Activated T-helper 17 cell treated with anti-CD3 and anti-CD28 coated beads, Interleukin-2, amount 50 U/mL, for 72 hours (primary cell): ENCODE data around the gene CLIP1. TPM values are rescaled to one million over a fixed set of nuclear protein-coding genes. Genes with fewer than 3 reads are reported as not detected.
"Not testable (repeated sequence)": the region's sequence is repeated elsewhere in the genome, so short reads cannot be mapped to it uniquely, and the experiment has no call there.

Experiments used
- ATAC-seq: fragments of 150-1000 bp; cut with Tn5 transposase; replicated peaks from 2 replicates; pipeline ENCODE4 v1.10.0; 2021; ENCODE audit warnings: mild to moderate bottlenecking, moderate library complexity
- H3K27ac Mint-ChIP-seq: one replicate; pipeline ENCODE4 v1.8.0; 2022; ENCODE audit warnings: mixed read lengths
- H3K27me3 Mint-ChIP-seq: one replicate; pipeline ENCODE4 v1.8.0; 2022; ENCODE audit warnings: mixed read lengths
- H3K36me3 Mint-ChIP-seq: one replicate; pipeline ENCODE4 v1.8.0; 2022; ENCODE audit warnings: low read depth, mild to moderate bottlenecking, mixed read lengths
- H3K4me1 Mint-ChIP-seq: one replicate; pipeline ENCODE4 v1.8.0; 2022; ENCODE audit warnings: mixed read lengths
- H3K4me3 Mint-ChIP-seq: one replicate; pipeline ENCODE4 v1.8.0; 2022; ENCODE audit warnings: mild to moderate bottlenecking, mixed read lengths
- H3K9me3 Mint-ChIP-seq: one replicate; pipeline ENCODE4 v1.8.0; 2022; ENCODE audit warnings: mixed read lengths
- total RNA-seq, 2 donors: library from RNA; stranded (reverse); gene quantifications; one replicate each; pipeline ENCODE4 v1.2.3, GENCODE V29; 2022

The CLIP1 gene
- total RNA-seq, 2 donors from 2014 or later = 61.0 to 86.1 TPM

DNA sequence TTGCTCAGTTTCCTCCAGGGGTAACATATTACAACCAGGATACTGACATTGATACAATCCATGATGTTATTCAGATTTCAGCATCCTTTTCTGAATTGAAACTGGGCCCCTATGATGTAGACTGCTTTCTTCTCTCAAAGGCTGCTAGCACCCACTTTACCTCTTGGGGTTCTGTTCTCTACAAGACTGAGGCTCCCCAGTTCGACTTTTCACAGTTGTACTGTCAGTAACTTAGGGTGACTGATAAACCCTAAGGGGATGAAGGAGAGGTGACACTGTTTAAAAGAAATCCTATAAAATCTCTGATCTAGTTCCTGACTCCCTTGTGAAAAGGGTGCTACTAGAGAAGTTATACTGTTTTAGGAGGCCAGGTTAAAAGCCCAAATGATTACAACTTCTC lies 157.0 kb downstream of the CLIP1 start:
- H3K4me1 Mint-ChIP-seq = peaks cover 5% of the 10 kb centered on the region
- peak; percentile 4 for ATAC-seq
- H3K36me3 Mint-ChIP-seq = peaks cover 47% of the 10 kb centered on the region
- H3K27ac Mint-ChIP-seq = peak overlapping the region; percentile 100
- peak overlapping the region; percentile 96 for H3K4me3 Mint-ChIP-seq
- H3K27me3 Mint-ChIP-seq = no peaks in the 10 kb centered on the region
- no peaks in the 10 kb centered on the region for H3K9me3 Mint-ChIP-seq

DNA sequence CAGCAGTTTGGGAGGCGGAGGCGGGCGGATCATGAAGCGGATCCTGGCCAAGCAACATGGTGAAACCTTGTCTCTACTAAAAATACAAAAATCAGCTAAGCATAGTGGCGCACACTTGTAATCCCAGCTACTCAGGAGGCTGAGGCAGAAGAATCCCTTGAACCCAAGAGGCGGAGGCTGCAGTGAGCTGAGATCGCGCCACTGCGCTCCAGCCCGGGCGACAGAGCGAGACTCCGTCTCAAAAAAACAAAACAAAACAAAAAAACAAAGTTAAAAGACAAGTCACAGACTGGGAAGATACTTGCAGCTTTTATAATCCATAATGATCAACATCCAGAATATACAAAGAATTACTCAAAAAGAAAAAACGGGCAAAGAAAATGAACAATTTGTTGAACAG lies 161.7 kb downstream of the CLIP1 start:
- not testable (repeated sequence) for H3K4me3 Mint-ChIP-seq, H3K27me3 Mint-ChIP-seq, ATAC-seq, H3K9me3 Mint-ChIP-seq, H3K27ac Mint-ChIP-seq
- Mint-ChIP-seq H3K36me3 (peaks cover 80% of the 10 kb centered on the region), H3K4me1 (peaks cover 11% of the 10 kb centered on the region)

DNA sequence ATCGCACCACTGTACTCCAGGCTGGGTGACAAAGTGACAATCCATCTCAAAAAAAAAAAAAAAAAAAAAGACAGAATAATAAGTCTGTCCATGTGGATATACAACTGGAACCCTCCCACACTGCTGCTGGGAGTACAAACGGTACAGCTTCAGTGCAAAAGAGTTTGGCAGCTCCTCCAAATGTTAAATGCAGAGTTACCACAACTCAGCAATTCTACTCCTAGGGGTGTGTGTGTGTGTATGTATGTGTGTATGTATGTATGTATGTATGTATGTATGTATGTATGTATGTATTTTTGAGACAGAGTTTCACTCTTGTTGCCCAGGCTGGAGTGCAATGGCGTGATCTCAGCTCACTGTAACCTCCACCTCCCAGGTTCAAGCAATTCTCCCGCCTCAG lies 163.5 kb downstream of the CLIP1 start:
- ATAC-seq = peak; percentile 5
- H3K4me3 Mint-ChIP-seq, H3K27ac Mint-ChIP-seq, H3K9me3 Mint-ChIP-seq, H3K27me3 Mint-ChIP-seq: not testable (repeated sequence)
- Mint-ChIP-seq H3K4me1 (peaks cover 11% of the 10 kb centered on the region), H3K36me3 (peaks cover 91% of the 10 kb centered on the region)

DNA sequence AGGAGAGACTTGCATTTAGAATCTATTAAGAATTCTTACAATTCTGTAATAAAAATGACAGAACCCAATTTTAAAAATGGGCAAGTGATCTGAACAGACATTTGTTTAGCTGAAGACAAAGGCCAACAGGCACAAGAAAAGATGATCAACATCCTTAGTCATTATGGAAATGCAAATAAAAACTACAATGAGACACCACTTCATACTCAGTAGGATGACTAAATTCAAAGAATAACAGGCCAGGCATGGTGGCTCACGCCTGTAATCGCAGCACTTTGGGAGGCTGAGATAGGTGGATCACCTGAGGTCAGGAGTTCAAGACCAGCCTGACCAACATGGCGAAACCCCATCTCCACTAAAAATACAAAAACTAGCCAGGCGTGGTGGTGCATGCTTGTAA lies 164.0 kb downstream of the CLIP1 start:
- peak; percentile 65 for ATAC-seq
- Mint-ChIP-seq H3K4me1 (peaks cover 11% of the 10 kb centered on the region), H3K27ac (peak overlapping the region; percentile 80), H3K36me3 (peaks cover 90% of the 10 kb centered on the region), H3K4me3 (peak overlapping the region; percentile 10)
- not testable (repeated sequence) for H3K9me3 Mint-ChIP-seq, H3K27me3 Mint-ChIP-seq

DNA sequence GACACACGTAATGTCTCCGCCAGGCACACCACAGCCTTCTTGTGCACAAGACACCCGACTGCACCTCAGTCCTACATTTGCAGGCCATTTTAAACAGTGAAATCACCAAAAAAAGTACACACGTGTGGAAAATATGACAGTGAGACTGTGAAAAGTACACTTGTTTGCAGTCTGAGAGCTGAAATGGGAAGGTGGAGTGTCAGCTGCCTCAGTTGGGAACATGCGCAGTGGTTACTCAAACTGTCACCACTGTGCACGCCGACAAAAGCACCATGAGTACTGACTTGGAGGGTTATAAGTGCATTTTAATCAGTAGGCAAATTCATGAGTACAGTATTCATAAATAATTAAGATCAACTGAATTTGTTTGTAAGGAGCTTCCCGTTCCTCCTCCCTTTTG lies 171.9 kb downstream of the CLIP1 start:
- ATAC-seq = no peak
- peaks cover 54% of the 10 kb centered on the region for H3K36me3 Mint-ChIP-seq
- peaks cover 4% of the 10 kb centered on the region for H3K4me1 Mint-ChIP-seq
- no peak overlapping the region for H3K27ac Mint-ChIP-seq
- no peaks in the 10 kb centered on the region for H3K9me3 Mint-ChIP-seq
- no peak overlapping the region for H3K4me3 Mint-ChIP-seq
- no peaks in the 10 kb centered on the region for H3K27me3 Mint-ChIP-seq

DNA sequence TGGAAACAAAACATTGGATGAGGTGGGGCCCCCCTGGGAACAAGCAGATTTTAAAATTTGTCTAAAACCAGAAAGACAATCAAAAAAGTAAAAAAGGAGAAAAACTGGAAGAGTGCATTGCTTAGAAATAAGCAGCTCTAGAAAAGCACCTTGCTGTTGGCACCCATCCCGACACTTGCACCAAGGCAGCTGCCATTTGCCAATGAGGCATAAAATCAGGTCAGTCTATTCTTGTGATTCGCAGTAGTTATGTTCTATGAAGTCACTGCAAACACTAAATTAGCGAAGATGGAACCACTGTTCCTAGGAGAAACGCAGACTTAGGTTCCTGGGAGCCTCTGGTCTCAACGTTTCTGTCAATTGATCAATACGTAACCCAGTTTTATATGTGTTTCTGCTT lies 172.4 kb downstream of the CLIP1 start:
- no peaks in the 10 kb centered on the region for H3K9me3 Mint-ChIP-seq
- no peak overlapping the region for H3K27ac Mint-ChIP-seq
- peaks cover 50% of the 10 kb centered on the region for H3K36me3 Mint-ChIP-seq
- H3K4me1 Mint-ChIP-seq = peaks cover 5% of the 10 kb centered on the region
- no peak for ATAC-seq
- no peak overlapping the region for H3K4me3 Mint-ChIP-seq
- H3K27me3 Mint-ChIP-seq = no peaks in the 10 kb centered on the region

DNA sequence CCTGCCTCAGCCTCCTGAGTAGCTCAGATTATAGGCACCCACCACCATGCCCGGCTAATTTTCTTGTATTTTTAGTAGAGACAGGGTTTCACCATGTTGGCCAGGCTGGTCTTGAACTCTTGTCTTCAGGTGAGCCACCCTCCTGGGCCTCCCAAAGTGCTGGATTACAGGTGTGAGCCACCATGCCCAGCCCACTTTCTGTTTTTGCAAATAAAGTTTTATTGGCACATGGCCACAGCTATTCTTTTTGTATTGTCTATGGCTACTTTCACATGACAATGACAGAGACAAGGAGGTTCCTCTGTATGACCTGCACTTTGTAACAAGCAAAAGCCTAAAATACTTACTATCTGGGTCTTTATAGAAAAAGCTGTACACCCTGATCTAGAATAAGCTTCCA lies 176.9 kb downstream of the CLIP1 start:
- Mint-ChIP-seq H3K4me1 (peaks cover 20% of the 10 kb centered on the region), H3K9me3 (no peaks in the 10 kb centered on the region), H3K27me3 (no peaks in the 10 kb centered on the region), H3K36me3 (peaks cover 60% of the 10 kb centered on the region), H3K27ac (peak overlapping the region; percentile 86), H3K4me3 (peak overlapping the region; percentile 91)
- ATAC-seq = no peak

DNA sequence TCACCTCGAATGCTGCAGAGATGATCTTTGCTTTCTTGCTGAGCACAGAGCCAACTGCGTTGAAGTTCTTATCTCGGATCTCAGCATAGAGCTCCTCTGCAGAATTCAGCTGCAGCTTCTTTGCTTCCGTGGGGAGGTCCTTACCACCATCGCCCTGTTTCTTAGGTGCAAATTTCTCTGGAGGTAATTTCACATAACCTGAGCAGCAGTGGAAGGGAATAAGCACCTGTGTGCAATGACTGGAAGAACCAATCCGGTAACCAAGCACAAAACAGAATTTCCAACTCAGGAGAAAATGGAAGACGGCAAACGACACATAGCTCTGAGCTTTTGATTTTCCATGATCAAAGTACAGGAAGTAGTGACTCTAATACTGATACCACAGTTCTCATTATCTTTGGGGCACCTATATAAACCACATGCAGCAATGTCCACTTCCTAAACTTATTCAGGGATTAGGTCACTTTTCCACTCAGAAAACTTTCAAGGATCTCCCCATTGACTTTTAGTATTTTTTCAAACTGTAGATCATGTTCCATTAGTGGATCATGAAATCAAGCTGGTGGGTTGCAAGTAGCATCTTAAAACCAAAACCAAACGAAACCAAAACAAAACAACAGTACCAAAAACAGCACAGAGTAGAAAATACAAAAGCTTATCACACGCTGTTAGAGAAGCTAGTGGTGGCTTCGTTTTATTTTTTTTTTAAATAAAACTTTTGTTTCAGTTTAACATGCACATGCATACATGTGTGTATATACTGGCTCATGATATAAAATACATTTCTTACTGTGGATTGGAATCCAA lies 177.7 kb downstream of the CLIP1 start:
- peak overlapping the region; percentile 91 for H3K4me3 Mint-ChIP-seq
- peak overlapping the region; percentile 86 for H3K27ac Mint-ChIP-seq
- H3K4me1 Mint-ChIP-seq = peaks cover 20% of the 10 kb centered on the region
- H3K9me3 Mint-ChIP-seq = no peaks in the 10 kb centered on the region
- H3K27me3 Mint-ChIP-seq = no peaks in the 10 kb centered on the region
- peak; percentile 91 for ATAC-seq
- H3K36me3 Mint-ChIP-seq = peaks cover 60% of the 10 kb centered on the region

DNA sequence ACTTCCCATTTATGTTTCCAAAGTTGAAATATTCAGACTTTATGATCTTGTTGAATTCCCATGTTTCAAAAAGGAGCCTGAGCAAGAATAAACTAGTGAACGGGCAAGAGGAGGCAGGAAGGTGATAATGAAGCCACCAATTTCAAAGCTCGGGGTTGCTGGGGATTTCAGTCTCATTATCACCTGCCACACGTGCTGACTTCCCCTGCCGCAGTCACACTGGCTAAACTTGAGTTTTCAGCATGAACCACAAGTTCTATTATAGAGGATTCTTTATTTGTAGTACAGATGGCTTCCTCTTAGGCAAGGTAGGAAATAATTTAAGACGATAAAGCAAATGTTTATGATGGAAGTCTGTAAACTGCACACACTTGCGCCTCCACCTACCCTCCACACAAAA lies 178.5 kb downstream of the CLIP1 start:
- peak; percentile 42 for ATAC-seq
- peak overlapping the region; percentile 91 for H3K4me3 Mint-ChIP-seq
- H3K27me3 Mint-ChIP-seq = no peaks in the 10 kb centered on the region

DNA sequence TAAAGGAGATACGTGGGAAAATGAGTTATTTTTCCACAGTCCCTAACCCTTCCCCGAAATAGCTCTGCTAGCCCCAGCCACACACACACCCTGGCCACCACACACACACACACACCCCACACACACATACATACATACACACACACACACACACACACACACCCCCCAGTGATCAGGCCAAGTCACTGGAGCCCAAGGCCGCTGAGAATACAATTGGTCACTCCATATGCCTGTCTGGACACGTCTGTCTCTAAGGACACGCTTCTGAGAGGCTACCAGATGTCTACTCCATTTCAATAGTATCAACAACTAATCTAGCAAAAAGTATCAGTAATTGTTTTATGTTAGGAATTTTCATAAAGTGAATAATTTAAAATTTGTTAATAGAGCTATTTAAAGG lies 183.6 kb downstream of the CLIP1 start:
- H3K27me3 Mint-ChIP-seq = no peaks in the 10 kb centered on the region
- H3K4me1 Mint-ChIP-seq = peaks cover 3% of the 10 kb centered on the region
- peaks cover 80% of the 10 kb centered on the region for H3K36me3 Mint-ChIP-seq
- no peak overlapping the region for H3K4me3 Mint-ChIP-seq
- no peak overlapping the region for H3K27ac Mint-ChIP-seq
- no peaks in the 10 kb centered on the region for H3K9me3 Mint-ChIP-seq
- no peak for ATAC-seq

More for the DNA sequence above, 178.5 kb downstream of the CLIP1 start:
- Mint-ChIP-seq H3K4me1 (peaks cover 20% of the 10 kb centered on the region), H3K36me3 (peaks cover 60% of the 10 kb centered on the region), H3K9me3 (no peaks in the 10 kb centered on the region), H3K27ac (peak overlapping the region; percentile 86)

DNA sequence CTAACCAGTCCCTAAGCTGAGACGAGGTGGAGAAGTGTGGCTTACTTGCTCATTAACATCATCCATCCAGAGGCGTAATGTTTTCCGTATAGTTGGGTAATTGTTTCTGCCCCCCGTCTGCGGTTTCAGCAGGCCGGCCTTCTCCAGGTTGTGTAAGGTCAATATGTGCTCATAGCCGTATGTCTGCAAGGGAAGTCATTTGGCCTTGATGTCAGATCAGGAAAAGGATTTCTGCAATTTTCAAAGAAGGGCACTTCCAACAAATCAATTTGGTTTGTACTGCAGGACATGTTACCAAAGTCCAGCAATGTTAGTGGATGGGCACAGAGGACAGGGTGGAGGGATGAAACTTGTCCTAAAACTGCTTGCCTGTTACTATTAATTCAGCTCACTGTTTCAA lies 186.7 kb downstream of the CLIP1 start:
- no peak for ATAC-seq
- peak overlapping the region; percentile 17 for H3K27ac Mint-ChIP-seq
- no peaks in the 10 kb centered on the region for H3K9me3 Mint-ChIP-seq
- H3K36me3 Mint-ChIP-seq = peaks cover 88% of the 10 kb centered on the region
- H3K4me3 Mint-ChIP-seq = no peak overlapping the region
- no peaks in the 10 kb centered on the region for H3K4me1 Mint-ChIP-seq
- H3K27me3 Mint-ChIP-seq = no peaks in the 10 kb centered on the region

DNA sequence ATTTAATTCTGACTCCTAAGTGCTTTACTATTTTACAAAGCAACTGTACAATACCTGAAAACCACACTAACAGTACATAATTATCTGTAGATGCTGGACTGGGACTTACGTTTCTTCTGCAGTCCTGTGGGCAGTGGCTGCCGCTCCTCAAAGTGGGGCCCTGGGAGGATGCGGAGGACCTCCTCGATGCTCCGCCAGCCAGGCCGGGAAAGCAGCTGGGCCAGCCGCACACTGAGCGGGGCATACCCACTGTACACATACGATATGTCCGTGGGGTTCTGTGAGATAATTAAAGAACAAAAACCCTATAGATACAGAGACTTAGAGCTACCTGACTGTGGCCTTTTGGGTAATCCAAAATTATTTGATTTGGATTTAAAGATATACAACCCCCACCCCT lies 189.8 kb downstream of the CLIP1 start:
- no peak for ATAC-seq
- Mint-ChIP-seq H3K27ac (no peak overlapping the region), H3K9me3 (no peaks in the 10 kb centered on the region), H3K4me1 (peaks cover 4% of the 10 kb centered on the region), H3K4me3 (no peak overlapping the region), H3K36me3 (peaks cover 75% of the 10 kb centered on the region), H3K27me3 (no peaks in the 10 kb centered on the region)

DNA sequence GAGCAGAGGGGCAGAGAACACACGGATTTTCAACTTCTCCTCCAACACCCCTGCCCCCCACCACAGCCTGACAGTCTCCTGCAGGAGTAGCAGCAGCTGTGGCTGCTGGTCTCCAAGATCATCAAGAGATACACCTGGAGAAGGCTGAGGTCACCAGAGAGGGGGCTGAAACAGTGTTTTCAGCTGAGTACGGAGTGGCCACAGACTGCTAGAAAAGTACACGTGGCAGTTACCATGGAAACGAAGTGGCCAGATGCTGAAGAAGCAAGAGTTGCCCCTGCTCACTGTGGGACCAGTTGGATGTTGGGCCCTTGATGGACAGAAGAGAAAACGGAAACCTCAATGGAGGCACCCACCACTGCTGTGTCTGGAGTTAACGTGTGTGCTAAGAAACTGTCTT lies 191.7 kb downstream of the CLIP1 start:
- no peak for ATAC-seq
- Mint-ChIP-seq H3K36me3 (peaks cover 63% of the 10 kb centered on the region), H3K27me3 (no peaks in the 10 kb centered on the region), H3K27ac (no peak overlapping the region), H3K4me3 (no peak overlapping the region), H3K9me3 (no peaks in the 10 kb centered on the region), H3K4me1 (peaks cover 9% of the 10 kb centered on the region)

DNA sequence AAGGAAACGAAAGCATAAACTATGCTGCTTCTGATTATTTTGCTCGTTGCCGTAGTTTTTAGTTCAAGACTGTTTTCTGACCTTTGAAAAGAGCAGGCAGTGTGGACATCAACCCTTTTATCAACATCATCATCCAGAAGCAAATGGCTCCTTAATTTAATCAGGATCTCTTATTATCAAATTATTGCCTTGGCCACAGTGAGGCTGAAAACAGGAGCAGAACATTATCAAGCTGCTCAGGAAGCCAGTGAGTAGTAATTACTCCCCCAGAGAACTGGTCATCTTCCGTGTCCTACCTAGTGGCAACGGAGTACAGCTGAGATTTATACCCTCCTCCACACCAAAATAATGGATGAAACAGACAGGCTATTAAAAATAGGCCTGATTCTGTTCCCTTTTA lies 194.4 kb downstream of the CLIP1 start:
- no peak for ATAC-seq
- Mint-ChIP-seq H3K9me3 (no peaks in the 10 kb centered on the region), H3K27me3 (no peaks in the 10 kb centered on the region), H3K4me3 (peak overlapping the region; percentile 80), H3K36me3 (peaks cover 52% of the 10 kb centered on the region), H3K4me1 (peaks cover 20% of the 10 kb centered on the region), H3K27ac (no peak overlapping the region)

DNA sequence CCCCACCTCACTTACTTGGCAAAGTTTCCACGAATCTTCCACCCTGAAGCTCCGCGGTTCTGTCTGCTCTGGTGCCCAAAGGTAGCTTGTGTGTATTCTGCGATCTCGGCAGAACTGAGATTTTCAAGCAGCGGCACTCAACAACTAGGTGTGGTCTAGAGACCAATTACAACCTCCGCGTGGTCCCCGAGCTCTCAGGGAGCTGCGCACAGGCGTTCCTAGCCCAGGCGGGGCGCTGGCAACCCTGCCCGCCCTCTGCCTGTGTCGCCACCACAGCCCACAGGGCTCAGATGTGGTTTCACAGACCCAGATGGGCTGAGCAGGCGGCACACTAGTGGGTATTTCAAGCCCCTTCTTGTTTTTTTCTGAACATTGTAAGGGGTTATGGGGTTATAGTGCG lies 195.1 kb downstream of the CLIP1 start:
- Mint-ChIP-seq H3K4me3 (peak overlapping the region; percentile 80), H3K36me3 (peaks cover 52% of the 10 kb centered on the region), H3K9me3 (no peaks in the 10 kb centered on the region), H3K4me1 (peaks cover 20% of the 10 kb centered on the region), H3K27ac (no peak overlapping the region), H3K27me3 (no peaks in the 10 kb centered on the region)
- ATAC-seq = no peak
